ENCODE results near the gene BOD1L2. TPM values are rescaled to one million over a fixed set of nuclear protein-coding genes. Genes with fewer than 3 reads are reported as not detected.

Gene BOD1L2
- total RNA-seq, 1 experiment from 2014 or later, result not detected

Other genes with a start within 250 kb of the BOD1L2 start
- gene ST8SIA3, start 205.5 kb downstream of the BOD1L2 start, total RNA-seq (2014; rRNA removed; shearing (Covaris generic)), result not detected in 2 replicates

Data from SK-MEL-5 (cell line).